ENCODE data around the gene GPR107. TPM values are rescaled to one million over a fixed set of nuclear protein-coding genes. Genes with fewer than 3 reads are reported as not detected.
"Not testable (repeated sequence)": the region's sequence is repeated elsewhere in the genome, so short reads cannot be mapped to it uniquely, and the experiment has no call there.

GPR107 gene
- total RNA-seq, 1 experiment from 2014 or later = 77.4 TPM

DNA sequence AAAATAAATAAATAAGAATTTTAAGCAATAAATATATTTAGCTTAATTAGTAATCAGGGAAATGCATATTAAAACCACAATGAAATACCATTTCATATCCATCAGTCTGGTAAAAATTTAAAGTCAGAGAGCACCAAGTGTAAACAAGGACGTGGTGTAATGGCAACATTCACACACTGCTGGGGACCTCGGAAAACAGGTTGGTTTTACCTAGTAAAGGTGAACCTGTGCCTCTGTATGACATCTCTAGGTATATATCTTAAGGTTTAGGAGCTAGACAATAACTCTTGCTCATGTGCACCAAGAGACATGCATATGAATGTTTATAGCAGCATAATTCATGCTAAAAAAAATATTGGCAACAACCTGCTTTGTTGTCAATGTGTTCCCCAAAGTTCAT is 40.4 kb upstream of the GPR107 start:
- no TSS peak for BruUV-seq (replicated peaks)

DNA sequence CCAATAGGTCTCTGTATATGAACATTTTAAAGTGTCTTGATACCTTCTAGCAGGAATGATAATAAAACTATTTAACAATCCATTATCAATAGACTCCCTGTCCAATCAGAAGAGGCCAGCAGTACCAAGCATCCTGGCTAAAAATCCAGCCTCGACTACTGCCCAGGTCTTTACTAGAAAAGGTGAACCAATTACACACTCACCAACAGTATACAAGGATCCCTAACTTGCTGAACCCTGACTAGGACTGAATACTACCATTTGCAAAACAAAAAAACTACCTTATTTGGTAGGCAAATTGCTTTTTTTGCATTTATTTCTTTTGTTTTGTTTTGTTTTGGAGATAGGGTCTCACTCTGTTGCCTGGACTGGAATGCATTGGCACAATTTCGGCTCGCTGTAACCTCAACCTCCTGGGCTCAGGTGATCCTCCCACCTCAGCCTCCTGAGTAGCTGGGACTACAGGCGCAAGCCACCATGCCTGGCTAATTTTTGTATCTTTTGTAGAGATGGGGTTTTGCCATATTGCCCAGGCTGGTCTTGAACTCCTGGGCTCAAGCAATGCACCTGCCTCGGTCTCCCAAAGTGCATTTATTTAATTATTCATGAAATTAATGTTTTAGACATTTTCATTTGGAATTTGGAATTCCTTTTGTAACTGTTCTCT is 38.2 kb upstream of the GPR107 start:
- H3K4me1 ChIP-seq (replicated peaks; ENCODE audit: insufficient read depth) = peaks cover under 1% of the 10 kb centered on the region; the same call in 1 of the 2 replicates
- H4K20me1 ChIP-seq (ENCODE audit: insufficient read depth) = no peaks in the 10 kb centered on the region; the same call in 1 of the 2 replicates
- no peak for DNase-seq
- POLR2A ChIA-PET (ENCODE audit: unreplicated experiment) = interaction anchor here (0.6 to 0.7 kb wide), 2 partner anchors 26 to 123 kb away, joined by 3 to 6 read pairs; no protein-coding TSS in a partner anchor
- H3K9me3 ChIP-seq (ENCODE audit: insufficient read depth, low read depth) = 0 out of 2 replicates have a peak, but pooled peaks cover 4% of the 10 kb centered on the region
- H3K27me3 ChIP-seq (ENCODE audit: insufficient read depth, low read depth) = no peaks in the 10 kb centered on the region
- no peak overlapping the region for H3K4me3 ChIP-seq
- no peaks in the 10 kb centered on the region for H3K36me3 ChIP-seq (ENCODE audit: low read depth)
- intact Hi-C loops (cut with micrococcal nuclease; ENCODE audit: unreplicated experiment) = no loop called here
- no peak for TF ChIP-seq EZH2 (IDR thresholded peaks at IDR 0.05; ENCODE audit: low read depth)
- TF ChIP-seq, protein P1, sequence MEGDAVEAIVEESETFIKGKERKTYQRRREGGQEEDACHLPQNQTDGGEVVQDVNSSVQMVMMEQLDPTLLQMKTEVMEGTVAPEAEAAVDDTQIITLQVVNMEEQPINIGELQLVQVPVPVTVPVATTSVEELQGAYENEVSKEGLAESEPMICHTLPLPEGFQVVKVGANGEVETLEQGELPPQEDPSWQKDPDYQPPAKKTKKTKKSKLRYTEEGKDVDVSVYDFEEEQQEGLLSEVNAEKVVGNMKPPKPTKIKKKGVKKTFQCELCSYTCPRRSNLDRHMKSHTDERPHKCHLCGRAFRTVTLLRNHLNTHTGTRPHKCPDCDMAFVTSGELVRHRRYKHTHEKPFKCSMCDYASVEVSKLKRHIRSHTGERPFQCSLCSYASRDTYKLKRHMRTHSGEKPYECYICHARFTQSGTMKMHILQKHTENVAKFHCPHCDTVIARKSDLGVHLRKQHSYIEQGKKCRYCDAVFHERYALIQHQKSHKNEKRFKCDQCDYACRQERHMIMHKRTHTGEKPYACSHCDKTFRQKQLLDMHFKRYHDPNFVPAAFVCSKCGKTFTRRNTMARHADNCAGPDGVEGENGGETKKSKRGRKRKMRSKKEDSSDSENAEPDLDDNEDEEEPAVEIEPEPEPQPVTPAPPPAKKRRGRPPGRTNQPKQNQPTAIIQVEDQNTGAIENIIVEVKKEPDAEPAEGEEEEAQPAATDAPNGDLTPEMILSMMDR (conservative IDR thresholded peaks at IDR 0.05) = no peak
- H3K4me2 ChIP-seq = no peak overlapping the region
- peaks cover 11% of the 10 kb centered on the region; the same call in 1 of the 2 replicates for H3K79me2 ChIP-seq (ENCODE audit: low read depth)
- H3F3A ChIP-seq (ENCODE audit: insufficient read depth, low read depth) = no peaks in the 10 kb centered on the region
- no peaks in the 10 kb centered on the region for H3K9me2 ChIP-seq (ENCODE audit: insufficient read depth)
- no peak overlapping the region for H3K27ac ChIP-seq
- CTCF ChIA-PET = no interaction called here
- H2AFZ ChIP-seq = no peak overlapping the region
- BruUV-seq (replicated peaks) = no TSS peak

More for the DNA sequence above, 40.4 kb upstream of the GPR107 start:
- Histone ChIP-seq H3K27ac (no peak overlapping the region), H3K4me1 (replicated peaks; ENCODE audit: insufficient read depth) (no peaks in the 10 kb centered on the region), H3K27me3 (ENCODE audit: insufficient read depth, low read depth) (no peaks in the 10 kb centered on the region), H3F3A (ENCODE audit: insufficient read depth, low read depth) (no peaks in the 10 kb centered on the region; the same call in 1 of the 2 replicates), H3K9me2 (ENCODE audit: insufficient read depth) (no peaks in the 10 kb centered on the region), H4K20me1 (ENCODE audit: insufficient read depth) (no peaks in the 10 kb centered on the region; the same call in 1 of the 2 replicates), H3K9me3 (ENCODE audit: insufficient read depth, low read depth) (0 out of 2 replicates have a peak, but pooled peaks cover 4% of the 10 kb centered on the region), H3K79me2 (ENCODE audit: low read depth) (peaks cover 12% of the 10 kb centered on the region; the same call in 1 of the 2 replicates), H3K36me3 (ENCODE audit: low read depth) (no peaks in the 10 kb centered on the region), H3K4me2 (no peak overlapping the region), H2AFZ (no peak overlapping the region), H3K4me3 (no peak overlapping the region)
- intact Hi-C loops (cut with micrococcal nuclease; ENCODE audit: unreplicated experiment) = no loop called here
- DNase-seq = no peak
- ChIA-PET POLR2A (ENCODE audit: unreplicated experiment) (no interaction called here), CTCF (interaction anchor here (0.6 kb wide), 1 partner anchor 71 kb away, joined by 5 read pairs; no protein-coding TSS in a partner anchor)
- no peak for TF ChIP-seq EZH2 (IDR thresholded peaks at IDR 0.05; ENCODE audit: low read depth)
- TF ChIP-seq, protein P1 (conservative IDR thresholded peaks at IDR 0.05) = no peak

DNA sequence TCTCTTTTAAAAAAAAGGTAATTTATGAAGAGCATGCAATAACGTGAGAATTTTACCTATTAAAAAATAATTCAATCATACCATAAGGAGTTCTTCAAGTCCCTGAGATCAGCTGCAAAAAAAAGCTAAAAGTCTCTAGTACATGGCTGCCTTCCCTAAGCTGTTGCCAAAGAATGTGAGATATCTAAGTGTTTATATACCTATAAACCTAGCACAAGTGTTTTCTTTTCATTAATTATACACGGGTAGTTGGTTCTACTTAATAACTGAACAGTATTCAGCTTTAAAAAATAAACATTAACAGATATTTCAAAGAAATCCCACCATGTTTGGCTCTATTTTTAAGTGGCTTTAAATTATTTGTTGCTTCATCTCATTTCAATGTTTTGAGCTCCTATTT is 36.6 kb upstream of the GPR107 start:
- BruUV-seq (replicated peaks) = no TSS peak
- no peak overlapping the region for H3K4me2 ChIP-seq
- H3K27ac ChIP-seq = 0 out of 2 replicates have a peak overlapping the region, but pooled peaks have one; percentile 13
- POLR2A ChIA-PET (ENCODE audit: unreplicated experiment) = interaction anchor here (0.6 kb wide), 1 partner anchor 26 kb away, joined by 4 read pairs; the partner anchor contains the start of gene FNBP1
- H3F3A ChIP-seq (ENCODE audit: insufficient read depth, low read depth) = peaks cover 8% of the 10 kb centered on the region
- H3K9me3 ChIP-seq (ENCODE audit: insufficient read depth, low read depth) = 0 out of 2 replicates have a peak, but pooled peaks cover 4% of the 10 kb centered on the region
- no peaks in the 10 kb centered on the region; the same call in 1 of the 2 replicates for H4K20me1 ChIP-seq (ENCODE audit: insufficient read depth)
- DNase-seq = no peak
- H3K27me3 ChIP-seq (ENCODE audit: insufficient read depth, low read depth) = no peaks in the 10 kb centered on the region
- TF ChIP-seq EZH2 (IDR thresholded peaks at IDR 0.05; ENCODE audit: low read depth) = no peak
- TF ChIP-seq, protein P1 (conservative IDR thresholded peaks at IDR 0.05) = no peak
- CTCF ChIA-PET = no interaction called here
- peaks cover 26% of the 10 kb centered on the region for H3K79me2 ChIP-seq (ENCODE audit: low read depth)
- H3K4me3 ChIP-seq = no peak overlapping the region
- H3K9me2 ChIP-seq (ENCODE audit: insufficient read depth) = no peaks in the 10 kb centered on the region
- no peaks in the 10 kb centered on the region for H3K36me3 ChIP-seq (ENCODE audit: low read depth)
- peaks cover 16% of the 10 kb centered on the region for H3K4me1 ChIP-seq (replicated peaks; ENCODE audit: insufficient read depth)
- intact Hi-C loops (cut with micrococcal nuclease; ENCODE audit: unreplicated experiment) = no loop called here
- no peak overlapping the region for H2AFZ ChIP-seq

DNA sequence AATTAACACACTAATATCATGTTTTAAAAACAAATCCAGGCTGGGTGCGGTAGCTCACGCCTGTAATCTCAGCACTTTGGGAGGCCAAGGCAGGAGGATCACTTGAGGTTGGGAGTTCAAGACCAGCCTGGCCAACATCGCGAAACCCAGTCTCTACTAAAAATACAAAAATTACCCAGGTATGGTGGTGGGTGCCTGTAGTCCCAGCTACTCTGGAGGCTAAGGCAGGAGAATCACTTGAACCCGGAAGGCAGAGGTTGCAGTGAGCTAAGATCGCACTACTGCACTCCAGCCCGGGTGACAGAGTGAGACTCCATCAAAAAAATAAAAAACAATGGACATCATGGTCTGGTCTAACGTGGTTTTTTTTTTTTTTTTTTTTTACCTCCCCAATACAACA is 36.2 kb upstream of the GPR107 start:
- H3K9me2 ChIP-seq (ENCODE audit: insufficient read depth); H3K27ac ChIP-seq; H3K4me2 ChIP-seq; H3K4me3 ChIP-seq; H3K9me3 ChIP-seq (ENCODE audit: insufficient read depth, low read depth); DNase-seq; H3K36me3 ChIP-seq (ENCODE audit: low read depth); H3K27me3 ChIP-seq (ENCODE audit: insufficient read depth, low read depth); BruUV-seq (replicated peaks); H2AFZ ChIP-seq; intact Hi-C loops (cut with micrococcal nuclease; ENCODE audit: unreplicated experiment); CTCF ChIA-PET; H4K20me1 ChIP-seq (ENCODE audit: insufficient read depth); POLR2A ChIA-PET (ENCODE audit: unreplicated experiment): not testable (repeated sequence)
- Histone ChIP-seq H3K4me1 (replicated peaks; ENCODE audit: insufficient read depth) (peaks cover 20% of the 10 kb centered on the region), H3F3A (ENCODE audit: insufficient read depth, low read depth) (peaks cover 12% of the 10 kb centered on the region), H3K79me2 (ENCODE audit: low read depth) (peaks cover 30% of the 10 kb centered on the region)

Measured in PC-9 (cell line).